ENCODE data around the gene ATP11B. TPM values are rescaled to one million over a fixed set of nuclear protein-coding genes. Genes with fewer than 3 reads are reported as not detected.

Gene ATP11B
- total and polyA plus RNA-seq, 2 of the 8 experiments (the other 6 are each of a cell fraction or from before 2014, with no cell fraction given), result 5.1 to 26.5 TPM

DNA sequence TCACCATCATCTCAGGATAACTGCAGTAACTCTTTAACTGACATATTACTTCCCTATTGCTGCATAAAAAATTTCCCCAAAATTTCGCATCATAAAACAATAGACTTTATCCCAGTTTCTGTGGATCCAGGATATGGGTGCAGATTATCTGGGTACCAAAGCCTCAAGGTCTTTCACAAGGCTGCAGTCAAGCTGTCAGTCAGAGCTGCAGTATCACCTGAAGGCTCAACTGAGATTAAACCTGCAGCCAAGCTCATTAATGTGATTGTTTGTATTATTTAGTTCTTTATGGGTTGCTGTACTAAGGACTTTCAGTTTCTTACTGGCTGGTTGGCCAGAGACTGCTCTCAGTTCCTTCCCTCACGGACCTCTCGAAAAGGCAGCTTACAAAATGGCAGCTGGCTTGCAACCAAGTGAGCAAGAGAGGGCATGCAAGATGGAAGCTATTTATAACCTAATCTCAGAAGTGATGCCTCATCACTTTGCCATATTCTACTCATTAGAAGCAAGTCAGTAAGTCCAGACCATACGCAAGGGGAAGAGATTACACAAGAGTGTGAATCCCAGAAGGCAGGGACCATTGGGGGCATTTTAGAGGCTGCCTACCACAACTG, 132.1 kb downstream of the ATP11B start:
- no peak overlapping the region for H2BK120ac ChIP-seq (replicated peaks; ENCODE audit: low read depth, low read length)
- H2BK15ac ChIP-seq (ENCODE audit: low read length), result no peak overlapping the region
- DNase-seq (ENCODE audit: low read depth in 1 of 2, low spot score in 2 of 2) (no peak), FAIRE-seq (no peak)
- H2BK12ac ChIP-seq (ENCODE audit: low read depth, low read length), result no peak overlapping the region
- WGBS, 2 experiments (ENCODE audit: extremely low coverage in 1 of 2, insufficient coverage in 1 of 2, insufficient read length in 1 of 2, insufficient replicate concordance in 2 of 2, low coverage in 1 of 2, low lambda C conversion rate in 2 of 2, missing lambda C conversion rate in 1 of 2), result 92% methylated on average over 4 of the region's 4 CpGs; no CpG with 5 or more reads in 1 of the 2 experiments
- H2BK20ac ChIP-seq (ENCODE audit: low read length), result no peak overlapping the region
- H2BK5ac ChIP-seq (ENCODE audit: low read depth, low read length), result no peak overlapping the region
- H2AK5ac ChIP-seq (ENCODE audit: low read depth, low read length), result no peak overlapping the region
- H3K56ac ChIP-seq (replicated peaks; ENCODE audit: insufficient read length, low read depth, low read length), result no peak overlapping the region
- H3K27ac ChIP-seq (ENCODE audit: low read depth, low read length), result no peak overlapping the region
- H3K79me1 ChIP-seq (ENCODE audit: low read depth, low read length), result no peaks in the 10 kb centered on the region
- no peak overlapping the region; the same call in 1 of the 2 replicates for H3K18ac ChIP-seq (ENCODE audit: extremely low read depth, low read length)
- TF ChIP-seq GABPA (IDR thresholded peaks at IDR 0.05; ENCODE audit: borderline replicate concordance, insufficient read depth, low read length) (no peak), TCF12 (IDR thresholded peaks at IDR 0.05; ENCODE audit: low read depth, low read length) (no peak), JUN (IDR thresholded peaks at IDR 0.05; ENCODE audit: low read depth, low read length) (no peak), EZH2 (IDR thresholded peaks at IDR 0.05; ENCODE audit: low read depth, low read length, severe bottlenecking) (no peak), SRF (IDR thresholded peaks at IDR 0.05; ENCODE audit: low read depth, low read length) (no peak), SIX5 (IDR thresholded peaks at IDR 0.05; ENCODE audit: low read depth, low read length) (no peak), TAF7 (optimal IDR thresholded peaks at IDR 0.05; ENCODE audit: borderline replicate concordance, low read depth, low read length) (no peak), YY1 (IDR thresholded peaks at IDR 0.05; ENCODE audit: low read depth, low read length) (no peak)
- no peak overlapping the region for H4K5ac ChIP-seq (ENCODE audit: insufficient read length, low read depth, low read length)
- H3K79me2 ChIP-seq (ENCODE audit: control insufficient read depth in 1 of 2, insufficient read depth in 2 of 2, low read length in 2 of 2), result no peaks in the 10 kb centered on the region
- H3K23ac ChIP-seq (ENCODE audit: insufficient read length), result no peak overlapping the region
- ChIA-PET POLR2A (ENCODE audit: partially characterized antibody) (no interaction called here), CTCF (ENCODE audit: partially characterized antibody) (interaction anchor here (1.1 kb wide), 1 partner anchor 21 kb away, joined by 3 read pairs; no protein-coding TSS in a partner anchor)
- no peak overlapping the region for H3K14ac ChIP-seq (ENCODE audit: insufficient read length)
- H3K9ac ChIP-seq (replicated peaks in 1 of 4; ENCODE audit: extremely low read depth in 1 of 4, low read depth in 3 of 4, low read length in 3 of 4), result no peak overlapping the region
- H3K4me2 ChIP-seq (ENCODE audit: insufficient read depth in 1 of 2, low read depth in 2 of 2, low read length in 2 of 2), result no peak overlapping the region
- no peak overlapping the region for H3K4ac ChIP-seq (replicated peaks; ENCODE audit: insufficient read length, low read depth, low read length)
- H3K4me1 ChIP-seq (replicated peaks in 1 of 4; ENCODE audit: control insufficient read depth in 3 of 4, insufficient read depth in 4 of 4, low read length in 3 of 4), result peaks cover 0 to 5% (median 2%) of the 10 kb centered on the region in 4 experiments; a peak in 4 of 7 replicates
- H4K91ac ChIP-seq (replicated peaks; ENCODE audit: insufficient read length, low read length), result no peak overlapping the region
- no peak overlapping the region; the same call in 1 of the 2 replicates for H4K8ac ChIP-seq (ENCODE audit: extremely low read depth, insufficient read depth, low read length)
- no peaks in the 10 kb centered on the region for H3K9me3 ChIP-seq (ENCODE audit: insufficient read depth in 2 of 2, low read depth in 1 of 2, low read length in 1 of 2)
- no peaks in the 10 kb centered on the region for H3K36me3 ChIP-seq (ENCODE audit: control insufficient read depth in 2 of 4, insufficient read depth in 4 of 4, low read length in 3 of 4)
- H3K4me3 ChIP-seq (ENCODE audit: extremely low read depth in 1 of 4, insufficient read depth in 2 of 4, low read depth in 3 of 4, low read length in 4 of 4), result no peak overlapping the region
- no peaks in the 10 kb centered on the region for H4K20me1 ChIP-seq (replicated peaks in 1 of 2; ENCODE audit: control insufficient read depth in 1 of 2, insufficient read depth in 2 of 2, low read length in 2 of 2)
- H3K23me2 ChIP-seq (ENCODE audit: low read depth, low read length), result peaks cover 3% of the 10 kb centered on the region; the same call in 1 of the 2 replicates
- H3K27me3 ChIP-seq (replicated peaks in 1 of 4; ENCODE audit: control insufficient read depth in 3 of 4, extremely low read depth in 1 of 4, insufficient read depth in 3 of 4, low read length in 3 of 4), result no peaks in the 10 kb centered on the region
- H2AFZ ChIP-seq (ENCODE audit: low read length), result no peak overlapping the region

Data from H1 (cell line).